ENCODE data around the gene HLA-A.
A peak's percentile ranks its signal among the peaks of the same experiment; 100 is the strongest.

The HLA-A gene

DNA sequence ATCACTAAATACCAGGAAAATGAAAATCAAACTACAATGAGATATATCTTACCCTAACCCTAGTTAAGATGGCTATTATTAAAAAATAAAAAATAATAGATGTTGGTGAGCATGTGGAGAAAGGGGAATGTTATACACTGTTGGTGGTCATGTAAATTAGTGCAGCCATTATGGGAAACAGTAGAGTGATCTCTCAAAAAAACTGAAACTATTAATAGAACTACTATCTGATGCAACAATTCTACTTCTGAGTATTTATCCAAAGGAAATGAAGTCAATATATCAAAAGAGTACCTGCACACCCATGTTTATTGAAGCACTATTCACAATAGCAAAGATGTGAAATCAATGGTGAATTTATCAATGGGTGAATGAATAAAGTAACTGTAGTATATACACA, 48.6 kb downstream of the HLA-A start:
- DNase-seq, result peak in 1 of 4 experiments; percentile 48

- DNase-seq, result peak; percentile 60 to 85 (median 77)
Observed at GRCh38 chr6:29992807-29993206, 50.5 kb downstream of the HLA-A start.

DNA sequence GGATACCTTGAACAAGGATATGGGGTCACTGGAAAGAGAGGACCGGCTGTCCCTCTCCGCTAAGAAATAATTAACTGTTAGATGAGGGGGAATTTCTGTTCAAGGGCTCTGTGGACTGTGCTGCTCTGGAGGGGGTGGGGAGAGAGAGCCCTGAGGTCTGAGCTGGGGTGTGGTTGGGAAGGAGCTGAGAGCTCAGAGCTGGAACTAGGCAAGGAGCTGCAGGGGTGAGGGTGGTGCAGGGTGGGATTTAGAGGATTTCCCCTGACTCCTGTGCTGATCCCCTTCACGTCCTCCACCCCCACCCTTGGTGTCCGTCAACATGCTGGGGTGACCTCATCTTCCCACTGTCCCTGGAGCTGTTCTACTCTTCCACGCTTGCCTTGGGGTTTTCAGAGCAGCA, 52.5 kb downstream of the HLA-A start:
- DNase-seq, result no peak

DNA sequence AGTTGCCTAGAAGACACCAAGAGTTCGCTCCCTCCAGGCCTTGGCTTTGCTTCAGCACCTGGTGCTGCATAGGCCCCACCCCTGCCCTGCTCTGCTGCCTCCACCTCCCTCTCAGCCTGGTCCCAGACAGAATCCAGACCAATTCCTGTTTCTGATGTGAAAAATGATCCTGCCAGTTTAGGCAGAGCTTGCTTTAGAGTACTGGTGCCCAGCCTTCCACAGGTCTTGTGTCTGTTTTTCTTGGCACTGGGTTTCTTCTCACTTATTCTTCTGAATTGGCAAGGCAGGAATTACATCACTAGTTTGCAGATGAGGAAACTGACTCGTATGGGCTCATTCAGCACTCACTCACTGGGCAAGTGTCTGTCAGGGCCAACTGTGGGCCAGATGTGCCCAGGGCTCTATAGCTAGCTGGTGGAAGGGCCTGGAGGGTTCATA, 53.0 kb downstream of the HLA-A start:
- DNase-seq, result peak; percentile 40 to 67 (median 60)
